HG03457 (cell line): ENCODE data around the gene STAT6.
A peak's percentile ranks its signal among the peaks of the same experiment; 100 is the strongest.

Experiments used
- ATAC-seq: cut with Tn5 transposase; IDR thresholded peaks from one replicate; pipeline ENCODE4 v1.9.1; 2021; ENCODE audit warnings: moderate number of reproducible peaks; ENCODE audit not compliant: unreplicated experiment

STAT6 gene

GRCh38 chr12:57111031-57111734 is at the start of gene STAT6:
Gene STAT6, minus strand, starts transcription at chr12:57111362. Its CDS starts 3,084 bp downstream, at chr12:57108278.
- peak; percentile 38 for ATAC-seq

- ATAC-seq, result no peak
These were observed 49.6 kb upstream of the STAT6 start for GRCh38 chr12:57160741-57161140.

GRCh38 chr12:57160040-57160439 is 48.9 kb upstream of the STAT6 start:
- no peak for ATAC-seq

- ATAC-seq, result no peak
These were observed 48.1 kb upstream of the STAT6 start for GRCh38 chr12:57159311-57159710.

GRCh38 chr12:57158665-57159064 is 47.5 kb upstream of the STAT6 start:
- ATAC-seq, result no peak

- no peak for ATAC-seq
These were observed 47.0 kb upstream of the STAT6 start for GRCh38 chr12:57158186-57158585.

GRCh38 chr12:57157588-57158173 is 46.5 kb upstream of the STAT6 start:
- ATAC-seq, result no peak

- no peak for ATAC-seq
These were observed 45.7 kb upstream of the STAT6 start for GRCh38 chr12:57156701-57157403.

- no peak for ATAC-seq
These were observed 43.8 kb upstream of the STAT6 start for GRCh38 chr12:57154804-57155434.

- ATAC-seq, result no peak
These were observed 42.9 kb upstream of the STAT6 start for GRCh38 chr12:57154076-57154475.

GRCh38 chr12:57153415-57153997 is 42.3 kb upstream of the STAT6 start:
- ATAC-seq, result no peak

GRCh38 chr12:57152639-57153038 is 41.5 kb upstream of the STAT6 start:
- ATAC-seq, result no peak

- ATAC-seq, result no peak
These were observed 40.8 kb upstream of the STAT6 start for GRCh38 chr12:57151741-57152630.

- ATAC-seq, result no peak
These were observed 39.3 kb upstream of the STAT6 start for GRCh38 chr12:57150400-57151000.

GRCh38 chr12:57149245-57149900 is 38.2 kb upstream of the STAT6 start:
- no peak for ATAC-seq

- no peak for ATAC-seq
These were observed 37.5 kb upstream of the STAT6 start for GRCh38 chr12:57148469-57149244.

GRCh38 chr12:57146961-57147944 is 36.1 kb upstream of the STAT6 start, which contains the start of gene LRP1-AS:
Gene LRP1-AS, minus strand, starts transcription at chr12:57147619.
- no peak for ATAC-seq
